Activated CD8-positive, alpha-beta memory T cell treated with anti-CD3 and anti-CD28 coated beads, Interleukin-2, amount 50 U/mL, for 1 hour (primary cell): Measurements from ENCODE around the gene IQCC.
"Not testable (repeated sequence)": the region's sequence is repeated elsewhere in the genome, so short reads cannot be mapped to it uniquely, and the experiment has no call there.

Experiments
- DNase-seq: peaks from one replicate; pipeline ENCODE4 v3.0.0-alpha.2; 2020; ENCODE audit errors: extremely low read depth

IQCC gene

GRCh38 chr1:32205401-32206370 is at the start of gene IQCC:
Gene IQCC (plus strand): TSS chr1:32205671. CDS start chr1:32205682, 11 bp downstream.
- DNase-seq, result peak; percentile 68

- no peak for DNase-seq
Measured at GRCh38 chr1:32159189-32159588, 46.3 kb upstream of the IQCC start.

GRCh38 chr1:32163405-32163804 is 42.1 kb upstream of the IQCC start:
- DNase-seq, result no peak

GRCh38 chr1:32165633-32166032 is 39.8 kb upstream of the IQCC start:
- not testable (repeated sequence) for DNase-seq

- DNase-seq, result no peak
Measured at GRCh38 chr1:32170991-32171390, 34.5 kb upstream of the IQCC start.

GRCh38 chr1:32172621-32173245 is 32.7 kb upstream of the IQCC start:
- no peak for DNase-seq

GRCh38 chr1:32178380-32179192 is 26.9 kb upstream of the IQCC start:
- DNase-seq, result no peak

- no peak for DNase-seq
Measured at GRCh38 chr1:32179193-32179442, 26.4 kb upstream of the IQCC start.

GRCh38 chr1:32179443-32180185 is 25.9 kb upstream of the IQCC start, which contains the start of gene TXLNA:
Gene TXLNA (plus strand): TSS chr1:32179675. CDS start chr1:32180346, 671 bp downstream.
- DNase-seq, result peak; percentile 63

- no peak for DNase-seq
Measured at GRCh38 chr1:32180186-32181060, 25.0 kb upstream of the IQCC start.

- DNase-seq, result no peak
Measured at GRCh38 chr1:32181065-32181464, 24.4 kb upstream of the IQCC start.

- DNase-seq, result no peak
Measured at GRCh38 chr1:32181563-32181962, 23.9 kb upstream of the IQCC start.

- no peak for DNase-seq
Measured at GRCh38 chr1:32182060-32182459, 23.4 kb upstream of the IQCC start.

GRCh38 chr1:32184650-32185049 is 20.8 kb upstream of the IQCC start:
- no peak for DNase-seq

GRCh38 chr1:32186077-32186476 is 19.4 kb upstream of the IQCC start:
- DNase-seq, result no peak

GRCh38 chr1:32186491-32186890 is 19.0 kb upstream of the IQCC start:
- DNase-seq, result no peak

GRCh38 chr1:32187850-32188249 is 17.6 kb upstream of the IQCC start:
- DNase-seq, result no peak

- no peak for DNase-seq
Measured at GRCh38 chr1:32192220-32192948, 13.1 kb upstream of the IQCC start.

GRCh38 chr1:32194984-32195383 is 10.5 kb upstream of the IQCC start:
- no peak for DNase-seq

- no peak for DNase-seq
Measured at GRCh38 chr1:32195531-32195930, 9.9 kb upstream of the IQCC start.
